ENCODE data around the gene FXYD5. TPM values are rescaled to one million over a fixed set of nuclear protein-coding genes. Genes with fewer than 3 reads are reported as not detected.
"Not testable (repeated sequence)": the region's sequence is repeated elsewhere in the genome, so short reads cannot be mapped to it uniquely, and the experiment has no call there.

Gene FXYD5
- total RNA-seq, 4 donors from 2014 or later: 5.2 to 23.3 (median 14.3) TPM

- Histone ChIP-seq H3K4me1 (peaks cover 18 to 45% of the 10 kb centered on the region in 2 donors), H3K27ac (peak overlapping the region; percentile 91 to 93 (median 93))
- peak in 1 of 2 donors; percentile 30 for TF ChIP-seq POLR2A (IDR thresholded peaks at IDR 0.05)
- intact Hi-C loops (cut with DNase I; ENCODE audit: low total_unique reads); H3K27me3 ChIP-seq; H3K4me3 ChIP-seq; ATAC-seq; DNase-seq; H3K9me3 ChIP-seq; H3K36me3 ChIP-seq: not testable (repeated sequence)
- in situ Hi-C loops (cut with MboI; ENCODE audit: low sequenced_read_pairs in 4 of 4): loop anchor here in 1 of 4 donors (10.0 kb wide), 1 partner anchor 65 kb away; no protein-coding TSS in a partner anchor
Observed at GRCh38 chr19:35129724-35130274, 24.7 kb upstream of the FXYD5 start.

DNA sequence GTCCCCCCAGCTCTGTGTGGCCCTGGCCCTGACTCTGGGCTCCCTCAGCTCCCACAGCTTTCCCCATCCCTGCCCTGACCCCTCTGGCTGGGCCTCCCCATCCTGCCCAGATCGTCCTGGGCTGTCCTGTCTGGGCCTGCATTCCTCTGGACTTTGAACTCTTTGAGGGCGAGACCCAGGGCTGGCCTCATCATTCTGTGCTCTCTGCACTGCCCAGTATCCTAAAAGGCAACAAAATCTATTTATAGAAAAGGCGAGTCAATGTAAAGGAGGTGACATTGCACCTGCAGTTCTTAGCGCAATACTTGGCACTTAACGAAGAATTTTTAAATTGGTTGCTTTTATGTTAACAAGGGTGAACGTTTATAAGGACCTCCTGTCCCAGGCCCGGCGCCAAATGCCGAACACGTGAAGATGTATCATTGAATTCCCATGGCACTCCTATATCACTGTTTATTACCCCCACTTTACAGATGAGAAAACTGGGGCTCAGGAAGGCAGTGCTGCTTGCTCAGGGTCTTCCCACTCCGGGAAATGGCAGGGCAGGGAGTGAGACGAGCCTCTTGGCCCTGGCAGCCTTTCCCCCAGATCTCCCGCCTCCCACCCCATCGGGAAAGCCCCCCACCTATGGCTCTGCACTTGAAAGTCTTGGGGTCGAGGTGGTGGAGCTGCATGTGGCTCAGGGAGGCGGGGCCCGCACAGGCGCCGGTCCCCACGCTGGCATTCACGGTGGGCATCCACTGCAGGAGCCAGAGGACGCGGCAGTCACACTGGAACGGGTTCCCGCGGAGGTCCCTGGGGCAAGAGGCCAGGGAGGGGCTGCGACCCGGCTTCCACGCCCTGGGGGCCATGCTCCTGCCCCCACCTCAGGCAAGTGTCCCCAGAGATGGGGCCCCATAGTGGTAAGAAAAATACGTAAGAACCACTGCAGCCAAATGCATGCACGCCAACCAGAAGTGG, 23.5 kb upstream of the FXYD5 start:
- TF ChIP-seq POLR2A (IDR thresholded peaks at IDR 0.05): no peak
- TF ChIP-seq CTCF (IDR thresholded peaks at IDR 0.05 in 4 of 5, conservative IDR thresholded peaks at IDR 0.05 in 1 of 5): no peak
- Histone ChIP-seq H3K9me3 (no peaks in the 10 kb centered on the region), H3K4me3 (no peak overlapping the region), H3K27ac (peak overlapping the region; percentile 91 to 93 (median 93)), H3K27me3 (no peaks in the 10 kb centered on the region), H3K4me1 (peaks cover 22 to 44% of the 10 kb centered on the region in 2 donors), H3K36me3 (no peaks in the 10 kb centered on the region)
- ATAC-seq (no peak), DNase-seq (no peak)
- intact Hi-C loops (cut with DNase I; ENCODE audit: low total_unique reads): no loop called here
- in situ Hi-C loops (cut with MboI; ENCODE audit: low sequenced_read_pairs in 4 of 4): loop anchor here in 1 of 4 donors (10.0 kb wide), 1 partner anchor 66 kb away; no protein-coding TSS in a partner anchor

DNA sequence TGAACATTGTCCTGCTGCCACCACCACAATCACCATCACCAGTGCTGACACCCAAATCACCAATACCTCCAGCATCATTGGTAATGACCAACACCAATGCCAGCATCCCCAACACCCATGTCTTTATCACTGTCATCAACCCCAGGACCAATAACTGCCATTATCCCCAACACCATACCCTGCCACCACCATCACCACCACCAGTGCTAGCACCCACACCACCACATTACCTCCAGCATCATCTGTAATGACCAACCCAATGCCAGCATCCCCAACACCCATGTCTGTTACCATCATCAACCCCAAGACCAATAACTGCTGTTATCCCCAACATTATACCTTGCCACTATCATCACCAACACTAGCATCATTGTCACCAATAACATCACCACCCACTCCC, 22.3 kb upstream of the FXYD5 start:
- TF ChIP-seq CTCF (IDR thresholded peaks at IDR 0.05 in 4 of 5, conservative IDR thresholded peaks at IDR 0.05 in 1 of 5) (no peak), POLR2A (IDR thresholded peaks at IDR 0.05) (no peak)
- intact Hi-C loops (cut with DNase I; ENCODE audit: low total_unique reads): no loop called here

GRCh38 chr19:35133826-35134225, 20.7 kb upstream of the FXYD5 start:
- no peaks in the 10 kb centered on the region for H3K9me3 ChIP-seq
- no peaks in the 10 kb centered on the region for H3K27me3 ChIP-seq
- peak overlapping the region; percentile 99 to 100 (median 99) for H3K27ac ChIP-seq
- DNase-seq: no peak
- H3K4me1 ChIP-seq: peaks cover 35 to 47% of the 10 kb centered on the region in 2 donors
- no peaks in the 10 kb centered on the region for H3K36me3 ChIP-seq
- H3K4me3 ChIP-seq: peak overlapping the region; percentile 46 to 53 (median 50)
- TF ChIP-seq CTCF (IDR thresholded peaks at IDR 0.05 in 4 of 5, conservative IDR thresholded peaks at IDR 0.05 in 1 of 5) (no peak), POLR2A (IDR thresholded peaks at IDR 0.05) (no peak)
- in situ Hi-C loops (cut with MboI; ENCODE audit: low sequenced_read_pairs in 4 of 4): loop anchor here in 1 of 4 donors (10.0 kb wide), 1 partner anchor 69 kb away; no protein-coding TSS in a partner anchor
- ATAC-seq: no peak
- intact Hi-C loops (cut with DNase I; ENCODE audit: low total_unique reads): loop anchor here (2.0 kb wide), 2 partner anchors 43 to 67 kb away; no protein-coding TSS in a partner anchor

More for the DNA sequence above, 22.3 kb upstream of the FXYD5 start:
- Histone ChIP-seq H3K27me3 (no peaks in the 10 kb centered on the region), H3K4me1 (peaks cover 25 to 41% of the 10 kb centered on the region in 2 donors), H3K9me3 (no peaks in the 10 kb centered on the region), H3K4me3 (peak overlapping the region in 1 of 4 donors; percentile 13), H3K36me3 (no peaks in the 10 kb centered on the region), H3K27ac (peak overlapping the region in 2 of 4 donors; percentile 91 to 93)
- no peak for ATAC-seq
- no peak for DNase-seq
- in situ Hi-C loops (cut with MboI; ENCODE audit: low sequenced_read_pairs in 4 of 4): loop anchor here in 1 of 4 donors (10.0 kb wide), 1 partner anchor 67 kb away; no protein-coding TSS in a partner anchor
